DOHH2 (cell line): ENCODE results near the gene SLC25A51.

Experiments
- H3F3A ChIP-seq: fragments of 200-600 bp; sonication (generic), shearing (Covaris generic); 2 replicates; pipeline ENCODE4 v1.6.0; 2016; ENCODE audit warnings: antibody characterized with exemption, mild to moderate bottlenecking; ENCODE audit not compliant: control insufficient read depth, insufficient read depth
- H3K27ac ChIP-seq: fragments of 200-600 bp; sonication (generic); 2 replicates; pipeline ENCODE4 v1.5.1; 2014; ENCODE audit warnings: low read depth, mild to moderate bottlenecking, low read length, moderate library complexity
- H3K27me3 ChIP-seq: fragments of 200-600 bp; sonication (generic); 2 replicates; pipeline ENCODE4 v1.6.1; 2014; ENCODE audit warnings: mild to moderate bottlenecking, low read length, mixed read lengths; ENCODE audit not compliant: control insufficient read depth
- H3K36me3 ChIP-seq: fragments of 200-600 bp; sonication (generic); 2 replicates; pipeline ENCODE4 v1.6.1; 2014; ENCODE audit warnings: mild to moderate bottlenecking, low read length, moderate library complexity, mixed read lengths; ENCODE audit not compliant: control insufficient read depth
- H3K4me1 ChIP-seq: fragments of 200-600 bp; sonication (generic); 2 replicates; pipeline ENCODE4 v1.6.1; 2014; ENCODE audit warnings: mild to moderate bottlenecking, low read length, mixed read lengths; ENCODE audit not compliant: control insufficient read depth
- H3K4me2 ChIP-seq: fragments of 200-600 bp; sonication (generic); 2 replicates; pipeline ENCODE4 v1.6.0; 2014; ENCODE audit warnings: mild to moderate bottlenecking, low read length, moderate library complexity
- H3K4me3 ChIP-seq: fragments of 200-600 bp; sonication (generic); 2 replicates; pipeline ENCODE4 v1.5.1; 2014; ENCODE audit warnings: mild to moderate bottlenecking, low read length, mixed read lengths
- H3K79me2 ChIP-seq: fragments of 200-600 bp; sonication (generic); 2 replicates; pipeline ENCODE4 v1.6.1; 2014; ENCODE audit warnings: mild to moderate bottlenecking, low read length, mixed read lengths; ENCODE audit not compliant: control insufficient read depth
- H3K9me2 ChIP-seq: fragments of 200-600 bp; sonication (generic); replicated peaks from 2 replicates; pipeline ENCODE4 v1.6.1; 2014; ENCODE audit warnings: mild to moderate bottlenecking, low read length, mixed read lengths; ENCODE audit not compliant: control insufficient read depth
- H3K9me3 ChIP-seq: fragments of 200-600 bp; sonication (generic); 2 replicates; pipeline ENCODE4 v1.6.1; 2014; ENCODE audit warnings: antibody characterized with exemption, low read length, mixed read lengths; ENCODE audit not compliant: control insufficient read depth, insufficient read depth
- H4K20me1 ChIP-seq: fragments of 200-600 bp; sonication (generic); 2 replicates; pipeline ENCODE4 v1.6.0; 2014; ENCODE audit warnings: low read depth, mild to moderate bottlenecking, antibody characterized with exemption, low read length, moderate library complexity; ENCODE audit not compliant: control insufficient read depth, insufficient read depth
- EZH2phosphoT487 ChIP-seq: fragments of 200-600 bp; sonication (generic); IDR thresholded peaks from 2 replicates; pipeline ENCODE4 v1.6.1; 2017; ENCODE audit warnings: borderline replicate concordance, mild to moderate bottlenecking, antibody characterized with exemption, low read length, moderate library complexity, mixed read lengths
- TF ChIP-seq, protein P1 (sequence below): fragments of 200-600 bp; sonication (generic); IDR thresholded peaks from one replicate; pipeline ENCODE4 v1.5.1; 2014; ENCODE audit warnings: antibody characterized with exemption, mild to moderate bottlenecking, low read depth, low read length; ENCODE audit not compliant: poor library complexity, severe bottlenecking

The SLC25A51 gene

GRCh38 chr9:37880916-37881479, 22.9 kb downstream of the SLC25A51 start:
- Histone ChIP-seq H3K9me3 (peaks cover 6% of the 10 kb centered on the region; the same call in 1 of the 2 replicates), H3K79me2 (no peaks in the 10 kb centered on the region), H3K4me3 (no peak overlapping the region), H3K36me3 (peaks cover 12% of the 10 kb centered on the region), H3K27me3 (no peaks in the 10 kb centered on the region), H4K20me1 (no peaks in the 10 kb centered on the region), H3F3A (no peaks in the 10 kb centered on the region), H3K4me2 (no peak overlapping the region), H3K4me1 (peaks cover 5% of the 10 kb centered on the region; the same call in 1 of the 2 replicates), H3K27ac (no peak overlapping the region), H3K9me2 (no peaks in the 10 kb centered on the region)
- TF ChIP-seq, protein P1, sequence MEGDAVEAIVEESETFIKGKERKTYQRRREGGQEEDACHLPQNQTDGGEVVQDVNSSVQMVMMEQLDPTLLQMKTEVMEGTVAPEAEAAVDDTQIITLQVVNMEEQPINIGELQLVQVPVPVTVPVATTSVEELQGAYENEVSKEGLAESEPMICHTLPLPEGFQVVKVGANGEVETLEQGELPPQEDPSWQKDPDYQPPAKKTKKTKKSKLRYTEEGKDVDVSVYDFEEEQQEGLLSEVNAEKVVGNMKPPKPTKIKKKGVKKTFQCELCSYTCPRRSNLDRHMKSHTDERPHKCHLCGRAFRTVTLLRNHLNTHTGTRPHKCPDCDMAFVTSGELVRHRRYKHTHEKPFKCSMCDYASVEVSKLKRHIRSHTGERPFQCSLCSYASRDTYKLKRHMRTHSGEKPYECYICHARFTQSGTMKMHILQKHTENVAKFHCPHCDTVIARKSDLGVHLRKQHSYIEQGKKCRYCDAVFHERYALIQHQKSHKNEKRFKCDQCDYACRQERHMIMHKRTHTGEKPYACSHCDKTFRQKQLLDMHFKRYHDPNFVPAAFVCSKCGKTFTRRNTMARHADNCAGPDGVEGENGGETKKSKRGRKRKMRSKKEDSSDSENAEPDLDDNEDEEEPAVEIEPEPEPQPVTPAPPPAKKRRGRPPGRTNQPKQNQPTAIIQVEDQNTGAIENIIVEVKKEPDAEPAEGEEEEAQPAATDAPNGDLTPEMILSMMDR = no peak
- TF ChIP-seq EZH2phosphoT487 = no peak

GRCh38 chr9:37876376-37876775, 27.6 kb downstream of the SLC25A51 start:
- H3K4me2 ChIP-seq = no peak overlapping the region
- H3F3A ChIP-seq = no peaks in the 10 kb centered on the region
- H3K27me3 ChIP-seq = no peaks in the 10 kb centered on the region
- no peaks in the 10 kb centered on the region for H3K9me2 ChIP-seq
- no peak overlapping the region for H3K27ac ChIP-seq
- H3K79me2 ChIP-seq = no peaks in the 10 kb centered on the region
- H3K4me1 ChIP-seq = peaks cover 5% of the 10 kb centered on the region; the same call in 1 of the 2 replicates
- H3K4me3 ChIP-seq = no peak overlapping the region
- H3K36me3 ChIP-seq = peaks cover 10% of the 10 kb centered on the region
- no peaks in the 10 kb centered on the region for H4K20me1 ChIP-seq
- TF ChIP-seq, protein P1 = no peak
- no peak for TF ChIP-seq EZH2phosphoT487
- H3K9me3 ChIP-seq = peaks cover 6% of the 10 kb centered on the region; the same call in 1 of the 2 replicates

DNA sequence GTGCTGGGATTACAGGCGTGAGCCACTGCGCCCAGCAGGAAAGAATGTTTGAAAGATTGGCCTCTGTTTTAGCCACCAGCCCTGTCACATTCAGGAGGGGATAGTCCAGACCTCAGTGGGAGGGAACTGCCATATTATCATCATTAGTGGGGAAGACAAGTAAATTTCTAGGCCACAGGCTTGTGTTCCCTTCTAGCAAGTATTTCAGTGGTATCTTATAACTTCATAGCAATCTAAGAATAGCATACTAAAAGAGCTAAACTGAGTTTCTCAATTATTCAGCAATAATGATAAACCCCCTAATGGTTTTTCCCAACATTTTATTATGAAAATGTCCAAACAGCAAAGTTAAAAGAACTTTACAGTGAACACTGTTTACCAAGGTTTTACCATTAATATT, 30.0 kb downstream of the SLC25A51 start:
- Histone ChIP-seq H3K27me3 (no peaks in the 10 kb centered on the region), H3K4me3 (no peak overlapping the region), H3K36me3 (peaks cover 10% of the 10 kb centered on the region), H3F3A (peaks cover 3% of the 10 kb centered on the region; the same call in 1 of the 2 replicates), H4K20me1 (no peaks in the 10 kb centered on the region), H3K9me3 (peaks cover 6% of the 10 kb centered on the region; the same call in 1 of the 2 replicates), H3K9me2 (no peaks in the 10 kb centered on the region), H3K27ac (no peak overlapping the region), H3K4me1 (no peaks in the 10 kb centered on the region), H3K4me2 (no peak overlapping the region), H3K79me2 (no peaks in the 10 kb centered on the region)
- no peak for TF ChIP-seq EZH2phosphoT487
- TF ChIP-seq, protein P1 = no peak
